HG03558 (cell line): Measurements from ENCODE around the gene DPEP1.
"Not testable (repeated sequence)": the region's sequence is repeated elsewhere in the genome, so short reads cannot be mapped to it uniquely, and the experiment has no call there.

ENCODE experiments used
- ATAC-seq: cut with Tn5 transposase; IDR thresholded peaks from one replicate; pipeline ENCODE4 v1.9.1; 2021; ENCODE audit warnings: moderate number of reproducible peaks; ENCODE audit not compliant: unreplicated experiment; ENCODE audit errors: extremely low read depth

DPEP1 gene

DNA sequence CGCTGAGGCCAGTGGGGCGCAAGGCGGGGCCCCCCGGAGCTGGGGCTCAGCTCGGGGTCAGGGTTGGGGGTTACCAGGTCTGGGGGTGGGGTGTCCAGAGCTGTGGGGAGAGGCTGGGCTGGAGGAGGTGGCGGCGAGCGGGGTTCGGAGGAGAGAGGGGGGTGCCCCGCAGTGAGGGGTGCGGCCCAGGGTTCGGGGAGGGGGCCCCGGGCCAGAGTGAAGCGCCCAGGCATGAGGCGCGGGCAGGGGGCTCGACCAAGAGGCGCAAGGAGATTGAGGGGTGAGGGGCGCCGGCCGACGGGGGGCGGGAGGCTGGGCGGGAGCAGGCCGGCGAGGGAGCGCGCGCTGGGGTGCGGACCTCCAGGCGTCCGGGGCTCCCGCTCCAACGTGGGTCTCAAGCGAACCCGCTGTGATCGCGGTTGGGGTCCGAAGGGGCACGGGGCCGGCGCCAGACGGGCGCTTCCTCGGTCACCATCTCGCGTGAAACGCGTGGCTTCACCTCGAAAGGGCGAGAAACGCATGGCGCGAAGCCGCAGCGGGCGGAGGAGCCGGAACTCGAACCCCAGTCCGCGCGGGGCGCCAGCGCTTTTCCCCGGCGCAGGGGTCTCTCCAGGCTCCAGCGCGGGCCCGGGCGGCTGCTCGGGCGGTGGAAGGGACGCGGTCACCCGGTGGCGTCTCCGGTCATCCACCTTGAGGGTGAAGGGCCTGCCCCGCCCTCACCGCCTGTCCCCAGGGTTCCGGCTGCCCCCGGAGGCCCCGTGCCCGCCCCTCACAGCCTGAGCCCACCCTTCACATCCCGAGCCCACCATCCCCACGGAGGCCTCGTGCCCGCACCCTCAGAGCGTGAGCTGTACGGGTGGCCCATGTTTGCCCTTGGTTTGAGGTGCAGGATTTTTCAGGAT, 37.0 kb upstream of the DPEP1 start:
- ATAC-seq = no peak

DNA sequence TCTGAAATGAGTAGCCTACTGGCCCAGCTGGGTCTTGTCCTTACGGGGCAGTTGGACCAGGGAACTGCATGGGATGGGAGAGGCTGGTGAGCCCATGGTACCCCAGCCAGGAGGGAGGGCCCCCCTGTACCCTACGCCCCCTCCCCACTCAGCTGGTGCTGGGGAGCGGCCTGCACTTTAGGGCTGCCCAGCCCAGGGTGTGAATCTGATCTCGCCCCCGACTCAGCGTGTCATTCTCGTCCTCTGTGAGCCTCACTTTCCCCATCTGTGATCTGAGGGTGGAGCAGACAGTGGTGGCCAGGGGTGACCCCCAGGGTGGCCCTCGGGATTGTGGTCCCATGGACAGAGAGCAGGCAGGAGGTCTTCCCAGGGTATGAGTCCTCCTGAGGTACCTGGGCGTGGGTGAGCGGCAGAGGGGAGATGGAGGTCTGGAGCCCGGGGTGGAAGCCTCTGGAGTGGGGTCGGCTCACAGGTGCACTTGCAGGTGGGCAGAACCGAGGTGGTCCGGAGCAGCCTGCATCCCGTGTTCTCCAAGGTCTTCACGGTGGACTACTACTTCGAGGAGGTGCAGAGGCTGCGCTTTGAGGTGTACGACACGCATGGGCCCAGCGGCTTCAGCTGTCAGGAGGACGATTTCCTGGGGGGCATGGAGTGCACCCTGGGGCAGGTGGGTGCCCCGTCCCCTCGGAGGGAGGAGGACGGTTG, 36.2 kb upstream of the DPEP1 start:
- ATAC-seq = no peak

DNA sequence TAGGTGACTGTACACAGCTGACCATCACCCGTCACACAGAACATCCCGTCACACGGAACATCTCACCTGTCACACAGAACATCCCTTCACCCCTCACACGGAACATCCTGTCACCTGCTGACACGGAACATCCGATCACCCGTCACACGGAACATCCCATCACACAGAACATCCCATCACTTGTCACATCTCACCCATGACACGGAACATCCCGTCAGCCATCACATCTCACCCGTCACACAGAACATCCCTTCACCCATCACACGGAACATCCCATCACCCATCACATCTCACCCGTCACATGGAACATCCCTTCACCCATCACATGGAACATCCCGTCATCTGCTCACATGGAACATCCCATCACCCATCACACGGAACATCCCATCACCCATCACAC, 34.1 kb upstream of the DPEP1 start:
- ATAC-seq = no peak

DNA sequence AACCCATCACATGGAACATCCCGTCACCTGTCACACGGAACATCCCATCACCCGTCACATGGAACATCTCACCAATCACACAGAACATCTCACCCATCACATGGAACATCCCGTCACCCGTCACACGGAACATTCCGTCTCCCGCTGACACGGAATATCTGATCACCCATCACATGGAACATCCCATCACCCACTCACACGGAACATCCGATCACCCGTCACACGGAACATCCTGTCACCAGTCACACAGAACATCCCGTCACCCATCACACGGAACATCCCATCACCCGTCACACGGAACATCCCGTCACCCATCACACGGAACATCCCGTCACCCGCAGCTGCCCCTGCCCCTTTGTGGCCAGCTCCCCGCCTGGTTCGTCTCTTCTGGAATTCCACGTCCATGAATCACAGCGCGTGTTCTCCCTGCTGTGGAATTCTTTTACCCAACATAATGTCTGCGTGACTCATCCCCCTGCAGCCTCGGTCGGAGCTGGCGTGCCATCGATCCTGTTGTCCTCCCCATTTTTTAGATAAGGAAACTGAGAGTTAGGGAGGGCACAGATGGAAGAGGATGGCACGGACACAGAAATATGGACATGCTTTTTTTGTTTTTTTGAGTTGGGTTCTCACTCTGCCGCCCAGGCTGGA, 32.3 kb upstream of the DPEP1 start:
- no peak for ATAC-seq

DNA sequence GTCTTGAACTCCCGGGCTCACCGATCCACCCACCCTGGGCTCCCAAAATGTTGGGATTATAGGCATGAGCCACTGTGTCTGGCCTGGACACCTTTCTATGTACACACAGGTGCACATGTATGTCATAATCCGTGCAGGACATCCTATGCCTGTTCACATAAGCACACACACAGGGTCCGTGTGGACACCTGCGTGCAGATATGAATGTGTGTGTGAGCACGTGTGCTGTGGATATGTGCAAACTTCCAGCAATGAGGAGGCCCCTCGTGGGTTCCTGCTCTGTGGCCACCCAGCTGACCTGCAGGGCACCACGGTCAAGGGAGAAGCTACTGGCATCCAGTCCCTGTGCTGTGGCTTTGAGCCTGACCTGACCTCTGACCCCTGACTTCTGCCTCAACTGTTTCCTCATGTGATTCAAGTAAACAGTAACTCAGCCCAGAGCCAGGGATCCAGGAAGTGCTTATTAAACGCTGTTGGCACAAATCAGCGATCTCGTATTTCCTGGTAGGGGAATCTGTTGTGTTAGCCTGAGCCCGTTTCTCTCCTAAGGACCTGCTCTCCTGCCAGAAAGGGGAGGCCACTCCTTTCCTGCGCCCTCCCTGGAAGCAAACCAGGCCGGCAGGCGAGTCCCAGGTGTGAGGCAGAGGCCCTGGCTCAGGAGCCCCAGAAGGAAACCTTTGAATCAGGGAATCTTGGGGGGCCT, 31.4 kb upstream of the DPEP1 start:
- no peak for ATAC-seq

DNA sequence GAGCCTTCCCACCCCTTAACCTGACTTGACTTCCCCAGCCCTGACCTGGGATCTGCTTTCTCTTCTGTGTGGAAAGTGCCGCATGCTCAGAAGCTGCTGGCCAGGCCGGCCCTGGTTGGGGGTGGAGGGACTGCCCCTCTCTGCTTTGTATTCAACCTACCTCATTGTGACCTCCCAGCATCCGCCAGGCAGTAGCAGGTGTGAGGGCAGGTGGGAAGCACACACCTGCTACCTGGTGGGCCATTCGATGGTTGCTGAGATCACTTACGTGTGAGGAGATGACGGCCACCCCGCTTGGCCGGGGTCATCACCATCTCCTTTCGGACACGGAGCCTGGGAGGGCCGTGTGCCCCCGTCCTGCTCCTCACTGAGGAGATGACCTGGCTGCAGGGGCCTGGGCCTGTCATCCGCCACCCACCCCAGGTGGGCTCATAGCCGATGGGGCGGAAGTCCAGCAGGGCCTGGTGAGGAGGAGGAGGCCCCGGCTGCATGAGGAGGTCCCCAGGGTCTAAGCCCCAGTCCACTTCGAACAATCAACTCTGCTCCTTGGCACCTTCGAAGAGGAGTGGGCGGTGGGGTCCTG, 30.7 kb upstream of the DPEP1 start:
- ATAC-seq = no peak

- ATAC-seq = no peak
Observed at GRCh38 chr16:89583197-89583894, 30.1 kb upstream of the DPEP1 start.

DNA sequence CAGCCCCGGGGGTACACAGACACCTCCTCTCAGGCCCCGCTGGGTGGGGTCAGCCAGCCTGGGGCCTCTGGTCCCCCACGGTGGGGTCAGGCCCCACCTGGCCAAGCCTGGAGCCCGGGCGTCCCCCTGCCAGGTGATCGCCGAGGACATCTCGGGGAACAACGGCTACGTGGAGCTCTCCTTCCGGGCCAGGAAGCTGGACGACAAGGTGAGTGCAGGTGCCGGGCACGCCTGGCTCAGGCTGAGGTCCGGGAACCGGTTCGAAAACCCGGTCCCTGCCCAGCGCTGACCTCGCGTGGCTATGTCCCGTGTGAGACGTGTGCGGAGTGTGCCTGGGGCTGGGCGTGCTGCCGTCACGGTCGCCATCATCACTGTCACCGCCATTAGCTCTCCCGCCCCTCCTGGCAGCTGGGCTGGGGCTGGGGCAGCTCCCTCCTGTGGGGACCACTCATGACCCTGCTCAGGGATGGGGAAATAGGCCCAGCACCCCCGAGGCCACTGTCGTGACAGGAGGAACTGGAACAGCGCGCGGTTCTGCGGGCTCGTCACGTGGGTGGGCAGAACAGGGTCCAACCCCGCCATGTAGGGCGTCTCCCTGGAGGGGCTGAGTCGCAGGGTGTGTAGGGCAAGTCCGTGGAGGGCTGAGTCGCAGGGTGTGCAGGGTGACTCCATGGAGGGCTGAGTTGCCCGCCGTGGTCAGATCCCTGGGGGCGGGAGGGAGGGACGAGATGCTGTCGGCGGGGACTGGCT, 29.4 kb upstream of the DPEP1 start:
- no peak for ATAC-seq

- no peak for ATAC-seq
Observed at GRCh38 chr16:89584768-89585549, 28.5 kb upstream of the DPEP1 start.

- no peak for ATAC-seq
Observed at GRCh38 chr16:89586218-89586617, 27.2 kb upstream of the DPEP1 start.

DNA sequence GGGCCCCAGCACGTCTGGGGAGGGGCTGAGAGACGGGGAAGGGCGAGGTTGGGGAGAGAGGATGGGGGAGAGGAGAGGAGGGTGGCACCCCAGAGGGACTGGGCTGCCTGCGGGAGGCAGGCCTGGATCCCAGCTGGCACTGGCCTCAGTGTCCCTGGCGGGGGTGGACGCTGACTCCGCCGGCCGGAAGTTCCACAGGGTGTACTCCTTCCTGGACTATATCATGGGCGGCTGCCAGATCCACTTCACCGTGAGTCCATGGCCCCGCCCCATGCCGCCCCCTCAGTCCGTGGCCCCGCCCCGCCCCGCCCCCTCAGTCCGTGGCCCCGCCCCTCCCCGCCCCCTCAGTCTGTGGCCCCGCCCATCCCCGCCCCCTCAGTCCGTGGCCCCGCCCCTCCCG, 26.6 kb upstream of the DPEP1 start:
- ATAC-seq = no peak

DNA sequence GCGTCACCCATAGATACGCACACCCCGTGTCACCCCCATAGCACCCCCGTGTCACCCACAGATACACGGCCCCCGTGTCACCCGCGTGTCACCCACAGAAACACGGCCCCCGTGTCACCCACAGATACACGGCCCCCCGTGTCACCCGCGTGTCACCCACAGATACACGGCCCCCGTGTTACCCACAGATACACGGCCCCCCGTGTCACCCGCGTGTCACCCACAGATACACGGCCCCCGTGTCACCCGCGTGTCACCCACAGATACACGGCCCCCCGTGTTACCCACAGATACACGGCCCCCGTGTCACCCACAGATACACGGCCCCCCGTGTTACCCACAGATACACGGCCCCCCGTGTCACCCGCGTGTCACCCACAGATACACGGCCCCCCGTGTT, 25.8 kb upstream of the DPEP1 start:
- not testable (repeated sequence) for ATAC-seq

DNA sequence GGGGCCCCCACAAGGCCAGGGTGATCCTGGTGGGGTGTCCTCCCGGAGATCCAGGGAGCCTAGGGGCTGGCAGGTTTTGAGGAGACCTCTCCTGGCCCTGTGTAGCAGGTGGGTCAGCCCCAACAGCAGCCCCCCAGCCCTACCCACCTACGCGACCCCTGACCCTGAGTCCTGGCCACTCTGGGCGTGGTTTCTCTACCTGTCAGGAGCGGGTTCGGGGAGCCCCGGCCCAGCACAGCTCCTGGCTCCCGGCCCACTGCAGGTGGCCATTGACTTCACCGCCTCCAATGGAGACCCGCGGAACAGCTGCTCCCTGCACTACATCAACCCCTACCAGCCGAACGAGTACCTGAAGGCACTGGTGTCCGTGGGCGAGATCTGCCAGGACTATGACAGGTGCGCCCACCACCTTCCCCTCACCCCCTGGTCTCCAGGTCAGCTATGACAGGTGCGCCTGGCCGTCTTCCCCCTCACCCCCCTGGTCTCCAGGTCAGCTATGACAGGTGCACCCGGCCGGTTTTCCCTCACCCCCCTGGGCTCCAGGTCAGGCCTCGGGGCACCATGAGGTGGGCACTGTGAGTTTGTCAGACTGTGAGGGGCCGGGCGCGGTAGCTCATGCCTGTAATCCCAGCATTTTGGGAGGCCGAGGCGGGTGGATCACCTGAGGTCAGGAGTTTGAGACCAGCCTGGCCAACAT, 24.9 kb upstream of the DPEP1 start:
- ATAC-seq = no peak

DNA sequence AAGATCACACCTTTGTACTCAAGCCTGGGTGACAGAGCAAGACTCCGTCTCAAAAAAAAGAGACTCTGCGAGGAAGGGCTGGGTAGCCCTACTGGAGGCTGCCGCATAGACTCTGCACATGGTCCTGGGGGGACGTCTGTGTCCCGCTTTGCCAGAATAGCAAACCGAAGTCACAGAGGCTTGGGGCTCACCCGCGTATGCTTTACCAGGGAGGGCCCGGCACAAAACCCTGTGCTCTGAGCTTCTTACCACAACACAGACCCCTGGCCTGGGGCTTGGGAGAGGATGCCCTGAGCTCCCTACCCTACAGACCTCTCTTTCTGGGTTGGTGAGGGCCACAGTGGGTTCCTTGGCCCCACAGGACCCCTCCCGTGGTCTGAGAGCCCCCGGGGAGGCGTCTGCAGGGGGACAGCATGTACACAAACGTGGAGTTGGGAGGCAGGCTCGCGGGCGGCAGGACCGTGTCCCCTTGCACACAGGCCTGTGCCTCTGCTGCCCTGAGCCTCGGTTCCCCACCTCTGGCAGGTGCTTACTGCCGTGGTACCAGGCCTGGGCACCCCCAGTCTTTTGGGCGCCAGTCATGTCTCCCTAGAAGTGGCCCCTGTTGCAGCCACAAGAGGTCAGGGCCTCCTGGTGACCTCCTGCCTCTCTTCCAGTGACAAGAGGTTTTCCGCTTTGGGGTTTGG, 24.1 kb upstream of the DPEP1 start:
- ATAC-seq = no peak

DNA sequence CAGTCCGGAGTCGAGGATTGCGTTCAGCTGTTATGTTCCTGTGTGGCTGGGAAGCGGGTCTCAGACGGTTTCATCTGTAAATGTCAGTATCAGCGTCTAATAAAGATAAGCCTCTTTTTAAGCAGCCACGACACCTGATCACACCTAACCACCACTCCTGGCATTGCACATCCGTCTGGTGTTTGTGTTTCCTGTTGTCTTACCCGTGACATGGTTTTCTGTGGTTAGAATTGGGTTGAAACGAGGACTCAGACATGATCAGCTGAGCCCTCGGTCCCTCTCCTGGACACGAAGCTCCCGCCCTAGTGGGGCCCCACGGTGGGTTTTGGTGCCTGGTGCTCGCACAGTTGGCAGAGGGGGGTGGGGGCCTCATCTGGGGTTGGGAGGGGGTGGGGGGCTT, 19.6 kb upstream of the DPEP1 start:
- ATAC-seq = no peak

GRCh38 chr16:89595330-89596060, 17.9 kb upstream of the DPEP1 start:
- ATAC-seq = no peak
